ENCODE data around the gene CCL17. TPM values are rescaled to one million over a fixed set of nuclear protein-coding genes. Genes with fewer than 3 reads are reported as not detected.
A peak's percentile ranks its signal among the peaks of the same experiment; 100 is the strongest.
"Not testable (repeated sequence)": the region's sequence is repeated elsewhere in the genome, so short reads cannot be mapped to it uniquely, and the experiment has no call there.

The CCL17 gene
- total RNA-seq, 2 donors from 2014 or later: not detected

GRCh38 chr16:57374067-57374534 is 30.5 kb upstream of the CCL17 start:
- Mint-ChIP-seq H3K9me3 (no peaks in the 10 kb centered on the region), H3K27ac (no peak overlapping the region), H3K36me3 (no peaks in the 10 kb centered on the region)
- DNase-seq (ENCODE audit: low spot score in 2 of 2) (no peak), ATAC-seq (no peak)

- ATAC-seq; H3K9me3 Mint-ChIP-seq; H3K36me3 Mint-ChIP-seq; DNase-seq (ENCODE audit: low spot score in 2 of 2): not testable (repeated sequence)
- H3K27ac Mint-ChIP-seq: peak overlapping the region in 1 of 2 donors; percentile 19
Measured at GRCh38 chr16:57374925-57375465, 29.6 kb upstream of the CCL17 start.

DNA sequence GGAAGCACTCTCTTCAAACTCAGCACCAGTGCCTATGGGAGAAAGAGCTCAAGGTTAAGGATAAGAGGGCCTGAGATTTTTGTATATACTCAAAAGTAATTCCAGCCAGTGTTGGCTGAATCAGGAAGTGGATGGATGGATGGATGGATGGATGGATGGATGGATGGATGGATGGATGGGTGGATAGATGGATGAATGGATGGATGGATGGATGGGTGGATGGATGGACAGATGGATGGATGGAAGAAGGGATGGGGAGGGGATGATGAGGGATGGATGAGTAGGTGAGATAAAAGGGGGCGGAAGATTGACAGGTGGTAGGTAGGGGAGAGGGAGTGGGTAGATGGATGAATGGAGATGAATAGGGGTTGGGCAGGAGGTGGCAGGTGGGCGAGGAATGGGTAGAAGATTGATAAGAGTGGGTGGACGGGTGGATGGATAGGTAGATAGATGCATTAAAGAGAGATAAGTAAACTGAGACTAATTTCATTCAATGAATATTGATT is 28.2 kb upstream of the CCL17 start:
- Mint-ChIP-seq H3K27ac (peak overlapping the region in 1 of 2 donors; percentile 31), H3K9me3 (no peaks in the 10 kb centered on the region), H3K36me3 (no peaks in the 10 kb centered on the region)
- ATAC-seq: no peak
- no peak for DNase-seq (ENCODE audit: low spot score in 2 of 2)

DNA sequence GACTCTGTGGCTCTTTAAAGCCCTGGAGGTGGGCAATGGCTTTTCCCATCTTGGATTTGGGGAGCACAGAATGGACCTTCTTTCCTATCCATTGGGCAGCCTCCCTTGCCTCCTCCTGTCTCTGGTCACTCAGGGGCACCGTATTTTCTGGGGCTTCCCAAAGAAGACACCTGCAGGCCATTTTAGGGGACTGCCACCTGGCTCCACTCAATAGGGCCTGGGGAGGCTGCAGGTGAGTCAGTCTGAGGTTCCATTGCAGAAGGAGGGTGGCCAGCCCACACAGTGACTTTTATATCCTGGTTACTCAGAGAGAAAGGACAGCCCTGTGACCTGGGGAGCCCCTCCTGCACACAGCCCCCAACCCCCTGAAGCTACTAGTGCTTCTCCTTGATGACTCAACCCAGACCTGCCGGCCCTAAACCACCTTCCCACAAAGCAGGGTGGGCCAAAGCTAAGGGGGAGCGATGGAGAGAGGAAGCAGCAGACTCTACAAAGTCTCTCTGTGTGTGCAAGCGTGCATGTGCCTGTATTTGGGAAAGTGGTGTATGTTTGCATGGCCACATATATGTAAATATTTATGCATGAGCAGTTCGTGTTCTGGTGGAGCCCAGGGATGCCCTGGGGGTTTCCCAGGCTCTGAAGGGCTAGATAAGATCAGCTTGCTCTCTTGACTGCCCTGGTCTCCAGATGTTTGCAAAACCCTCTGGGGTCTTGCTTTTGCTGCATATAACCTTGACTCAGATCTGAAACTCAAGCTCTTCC is 27.3 kb upstream of the CCL17 start:
- peak overlapping the region in 1 of 2 donors; percentile 31 for H3K27ac Mint-ChIP-seq
- peak; percentile 23 to 78 for DNase-seq (ENCODE audit: low spot score in 2 of 2)

DNA sequence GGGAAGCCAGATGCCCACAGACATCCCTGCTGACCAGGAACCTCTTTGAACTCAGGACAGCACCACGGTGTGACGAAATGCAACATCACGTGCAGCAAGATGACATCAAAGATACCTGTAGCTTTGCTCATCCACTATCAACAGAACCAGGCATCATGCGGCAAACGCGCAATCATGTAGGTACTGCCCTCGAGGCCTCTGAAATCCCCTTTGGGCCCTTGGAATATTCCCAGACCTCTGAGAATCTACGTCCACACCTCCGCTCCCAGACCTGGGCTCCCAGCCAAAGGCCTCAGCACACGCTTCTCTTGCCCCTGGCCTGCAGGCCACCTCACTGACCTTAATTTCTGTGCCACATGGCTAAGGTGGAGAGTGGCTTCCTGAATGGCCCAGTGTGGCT is 25.0 kb upstream of the CCL17 start:
- Mint-ChIP-seq H3K36me3 (no peaks in the 10 kb centered on the region), H3K27ac (no peak overlapping the region), H3K9me3 (no peaks in the 10 kb centered on the region)
- ATAC-seq (no peak), DNase-seq (ENCODE audit: low spot score in 2 of 2) (no peak)

More for the DNA sequence above, 27.3 kb upstream of the CCL17 start:
- peak; percentile 92 to 93 for ATAC-seq
- no peaks in the 10 kb centered on the region for H3K36me3 Mint-ChIP-seq
- H3K9me3 Mint-ChIP-seq: no peaks in the 10 kb centered on the region

GRCh38 chr16:57380671-57381462 is 23.7 kb upstream of the CCL17 start:
- Mint-ChIP-seq H3K9me3 (no peaks in the 10 kb centered on the region), H3K27ac (peak overlapping the region in 1 of 2 donors; percentile 37), H3K36me3 (no peaks in the 10 kb centered on the region)
- DNase-seq (ENCODE audit: low spot score in 2 of 2) (no peak), ATAC-seq (no peak)

DNA sequence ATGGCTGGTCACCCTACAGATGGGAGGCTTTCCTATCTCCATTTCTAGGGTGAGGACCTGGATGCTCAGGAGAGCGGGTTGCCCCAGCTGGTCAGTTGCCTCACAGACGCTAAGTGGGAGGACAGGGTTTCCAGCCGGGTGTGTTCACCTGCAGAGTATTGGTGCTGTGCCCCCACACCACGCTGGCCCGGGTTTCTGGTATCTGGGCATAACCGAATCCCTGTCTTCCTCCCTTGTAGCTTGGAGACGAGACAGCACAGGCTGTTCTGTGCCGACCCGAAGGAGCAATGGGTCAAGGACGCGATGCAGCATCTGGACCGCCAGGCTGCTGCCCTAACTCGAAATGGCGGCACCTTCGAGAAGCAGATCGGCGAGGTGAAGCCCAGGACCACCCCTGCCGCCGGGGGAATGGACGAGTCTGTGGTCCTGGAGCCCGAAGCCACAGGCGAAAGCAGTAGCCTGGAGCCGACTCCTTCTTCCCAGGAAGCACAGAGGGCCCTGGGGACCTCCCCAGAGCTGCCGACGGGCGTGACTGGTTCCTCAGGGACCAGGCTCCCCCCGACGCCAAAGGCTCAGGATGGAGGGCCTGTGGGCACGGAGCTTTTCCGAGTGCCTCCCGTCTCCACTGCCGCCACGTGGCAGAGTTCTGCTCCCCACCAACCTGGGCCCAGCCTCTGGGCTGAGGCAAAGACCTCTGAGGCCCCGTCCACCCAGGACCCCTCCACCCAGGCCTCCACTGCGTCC is 22.6 kb upstream of the CCL17 start:
- Mint-ChIP-seq H3K36me3 (no peaks in the 10 kb centered on the region), H3K9me3 (no peaks in the 10 kb centered on the region), H3K27ac (peak overlapping the region in 1 of 2 donors; percentile 14)
- no peak for ATAC-seq
- no peak for DNase-seq (ENCODE audit: low spot score in 2 of 2)

- DNase-seq (ENCODE audit: low spot score in 2 of 2) (no peak), ATAC-seq (no peak)
- no peaks in the 10 kb centered on the region for H3K36me3 Mint-ChIP-seq
- peak overlapping the region; percentile 43 to 55 for H3K27ac Mint-ChIP-seq
- no peaks in the 10 kb centered on the region for H3K9me3 Mint-ChIP-seq
Measured at GRCh38 chr16:57382535-57383275, 21.9 kb upstream of the CCL17 start.

GRCh38 chr16:57383276-57384247 is 21.0 kb upstream of the CCL17 start:
- Mint-ChIP-seq H3K9me3 (no peaks in the 10 kb centered on the region), H3K27ac (peak overlapping the region; percentile 43 to 55), H3K36me3 (no peaks in the 10 kb centered on the region)
- ATAC-seq (no peak), DNase-seq (ENCODE audit: low spot score in 2 of 2) (no peak)

DNA sequence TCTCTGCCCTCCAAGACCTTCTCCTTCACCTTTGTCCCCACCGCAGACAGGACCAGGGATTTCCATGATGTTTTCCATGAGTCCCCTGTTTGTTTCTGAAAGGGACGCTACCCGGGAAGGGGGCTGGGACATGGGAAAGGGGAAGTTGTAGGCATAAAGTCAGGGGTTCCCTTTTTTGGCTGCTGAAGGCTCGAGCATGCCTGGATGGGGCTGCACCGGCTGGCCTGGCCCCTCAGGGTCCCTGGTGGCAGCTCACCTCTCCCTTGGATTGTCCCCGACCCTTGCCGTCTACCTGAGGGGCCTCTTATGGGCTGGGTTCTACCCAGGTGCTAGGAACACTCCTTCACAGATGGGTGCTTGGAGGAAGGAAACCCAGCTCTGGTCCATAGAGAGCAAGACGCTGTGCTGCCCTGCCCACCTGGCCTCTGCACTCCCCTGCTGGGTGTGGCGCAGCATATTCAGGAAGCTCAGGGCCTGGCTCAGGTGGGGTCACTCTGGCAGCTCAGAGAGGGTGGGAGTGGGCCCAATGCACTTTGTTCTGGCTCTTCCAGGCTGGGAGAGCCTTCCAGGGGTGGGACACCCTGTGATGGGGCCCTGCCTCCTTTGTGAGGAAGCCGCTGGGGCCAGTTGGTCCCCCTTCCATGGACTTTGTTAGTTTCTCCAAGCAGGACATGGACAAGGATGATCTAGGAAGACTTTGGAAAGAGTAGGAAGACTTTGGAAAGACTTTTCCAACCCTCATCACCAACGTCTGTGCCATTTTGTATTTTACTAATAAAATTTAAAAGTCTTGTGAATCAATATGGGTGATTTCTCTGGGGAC is 20.1 kb upstream of the CCL17 start:
- no peak for DNase-seq (ENCODE audit: low spot score in 2 of 2)
- no peak overlapping the region for H3K27ac Mint-ChIP-seq
- no peaks in the 10 kb centered on the region for H3K36me3 Mint-ChIP-seq
- ATAC-seq: no peak
- no peaks in the 10 kb centered on the region for H3K9me3 Mint-ChIP-seq

- no peak overlapping the region for H3K27ac Mint-ChIP-seq
- ATAC-seq (no peak), DNase-seq (ENCODE audit: low spot score in 2 of 2) (no peak)
- H3K9me3 Mint-ChIP-seq: no peaks in the 10 kb centered on the region
- no peaks in the 10 kb centered on the region for H3K36me3 Mint-ChIP-seq
Measured at GRCh38 chr16:57385083-57385482, 19.5 kb upstream of the CCL17 start.

DNA sequence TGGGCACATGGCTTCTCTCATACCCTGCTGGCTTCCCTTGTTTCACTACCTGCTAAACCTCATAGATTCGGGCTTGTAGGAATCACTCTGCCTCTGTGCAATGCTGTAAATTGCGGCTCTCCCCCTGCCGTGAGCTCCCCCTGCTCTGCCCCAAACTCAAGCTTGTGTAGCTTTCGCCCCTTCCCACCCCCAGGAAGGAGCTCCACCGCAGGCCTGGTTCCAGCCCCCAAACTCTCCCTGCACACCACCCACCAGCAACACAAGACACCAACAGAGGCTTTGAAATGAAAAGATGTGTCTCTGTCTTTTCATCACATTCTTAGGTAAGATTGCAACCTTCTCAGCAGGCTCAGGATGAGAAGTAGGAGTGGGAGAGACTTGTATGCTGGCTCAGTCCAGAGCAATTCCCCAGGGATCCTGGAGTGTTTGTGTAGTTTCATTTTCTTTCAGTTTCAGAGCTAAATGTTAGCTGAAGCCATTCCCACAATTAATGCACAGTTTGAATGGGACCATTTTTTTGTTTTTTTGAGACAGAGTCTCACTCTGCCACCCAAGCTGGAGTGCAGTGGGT is 18.1 kb upstream of the CCL17 start:
- Mint-ChIP-seq H3K36me3 (no peaks in the 10 kb centered on the region), H3K27ac (peak overlapping the region in 1 of 2 donors; percentile 37), H3K9me3 (no peaks in the 10 kb centered on the region)
- no peak for ATAC-seq
- no peak for DNase-seq (ENCODE audit: low spot score in 2 of 2)

- DNase-seq (ENCODE audit: low spot score in 2 of 2): no peak
- no peaks in the 10 kb centered on the region for H3K36me3 Mint-ChIP-seq
- H3K9me3 Mint-ChIP-seq: no peaks in the 10 kb centered on the region
- no peak overlapping the region for H3K27ac Mint-ChIP-seq
- ATAC-seq: no peak
Measured at GRCh38 chr16:57387598-57388354, 16.8 kb upstream of the CCL17 start.
